ENCODE measurements around the gene CDC14A.

CDC14A gene

DNA sequence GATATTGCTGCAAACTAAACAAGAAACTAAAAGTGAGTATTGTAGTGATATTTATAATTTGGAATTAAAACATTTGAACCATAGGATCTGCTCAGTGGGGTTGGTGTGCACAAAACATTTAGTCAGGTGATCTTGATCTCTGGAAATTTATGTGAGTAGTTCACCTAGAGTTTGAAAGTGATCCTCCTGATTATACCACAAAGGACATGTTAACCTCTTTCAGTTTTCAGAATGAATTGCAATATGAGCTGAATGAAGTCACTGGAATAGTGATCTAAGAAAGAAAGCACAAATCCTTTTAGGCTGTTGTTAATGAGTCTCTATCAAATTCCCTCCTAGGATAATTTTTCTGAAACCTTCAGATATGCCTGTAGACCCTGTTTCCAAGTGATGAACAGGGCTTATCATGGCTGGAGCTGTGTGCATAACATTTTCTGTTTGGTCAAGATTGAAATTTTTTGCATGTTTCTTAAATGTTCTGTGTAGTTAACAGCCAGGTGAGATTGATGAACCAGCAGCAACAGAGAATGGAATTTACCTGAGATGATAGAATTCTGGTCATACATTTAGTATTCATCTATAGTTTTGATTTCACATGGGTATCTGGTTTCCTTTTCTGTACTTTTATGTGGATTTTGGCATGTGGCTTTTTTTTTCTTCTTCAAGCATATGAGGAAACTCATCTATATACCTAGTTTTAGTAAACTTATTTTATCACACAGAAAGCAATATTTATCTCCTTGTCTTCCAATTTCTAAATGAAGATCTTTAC is 25.5 kb downstream of the CDC14A start:
- Histone ChIP-seq H3K36me3 (ENCODE audit: control insufficient read depth, low read length) (no peaks in the 10 kb centered on the region), H3K27ac (ENCODE audit: low read depth, low read length) (no peak overlapping the region), H3K79me2 (ENCODE audit: control insufficient read depth, low read length) (no peaks in the 10 kb centered on the region), H3K9me3 (ENCODE audit: control insufficient read depth, insufficient read depth, low read length) (no peaks in the 10 kb centered on the region), H3K4me2 (ENCODE audit: low read length) (no peak overlapping the region), H3K4me3 (ENCODE audit: low read length) (no peak overlapping the region), H4K20me1 (ENCODE audit: control insufficient read depth, insufficient read depth, low read depth, low read length) (no peaks in the 10 kb centered on the region), H3K4me1 (ENCODE audit: control insufficient read depth, low read length) (no peaks in the 10 kb centered on the region), H3F3A (ENCODE audit: control insufficient read depth, insufficient read depth) (no peaks in the 10 kb centered on the region), H3K9me2 (replicated peaks; ENCODE audit: control insufficient read depth, low read length) (no peaks in the 10 kb centered on the region), H3K27me3 (ENCODE audit: control insufficient read depth, low read length) (no peaks in the 10 kb centered on the region)
- no peak for TF ChIP-seq EZH2phosphoT487 (IDR thresholded peaks at IDR 0.05; ENCODE audit: borderline replicate concordance, low read length)
- TF ChIP-seq, protein P1, sequence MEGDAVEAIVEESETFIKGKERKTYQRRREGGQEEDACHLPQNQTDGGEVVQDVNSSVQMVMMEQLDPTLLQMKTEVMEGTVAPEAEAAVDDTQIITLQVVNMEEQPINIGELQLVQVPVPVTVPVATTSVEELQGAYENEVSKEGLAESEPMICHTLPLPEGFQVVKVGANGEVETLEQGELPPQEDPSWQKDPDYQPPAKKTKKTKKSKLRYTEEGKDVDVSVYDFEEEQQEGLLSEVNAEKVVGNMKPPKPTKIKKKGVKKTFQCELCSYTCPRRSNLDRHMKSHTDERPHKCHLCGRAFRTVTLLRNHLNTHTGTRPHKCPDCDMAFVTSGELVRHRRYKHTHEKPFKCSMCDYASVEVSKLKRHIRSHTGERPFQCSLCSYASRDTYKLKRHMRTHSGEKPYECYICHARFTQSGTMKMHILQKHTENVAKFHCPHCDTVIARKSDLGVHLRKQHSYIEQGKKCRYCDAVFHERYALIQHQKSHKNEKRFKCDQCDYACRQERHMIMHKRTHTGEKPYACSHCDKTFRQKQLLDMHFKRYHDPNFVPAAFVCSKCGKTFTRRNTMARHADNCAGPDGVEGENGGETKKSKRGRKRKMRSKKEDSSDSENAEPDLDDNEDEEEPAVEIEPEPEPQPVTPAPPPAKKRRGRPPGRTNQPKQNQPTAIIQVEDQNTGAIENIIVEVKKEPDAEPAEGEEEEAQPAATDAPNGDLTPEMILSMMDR (IDR thresholded peaks at IDR 0.05; ENCODE audit: low read depth, low read length, poor library complexity, severe bottlenecking) = no peak

DNA sequence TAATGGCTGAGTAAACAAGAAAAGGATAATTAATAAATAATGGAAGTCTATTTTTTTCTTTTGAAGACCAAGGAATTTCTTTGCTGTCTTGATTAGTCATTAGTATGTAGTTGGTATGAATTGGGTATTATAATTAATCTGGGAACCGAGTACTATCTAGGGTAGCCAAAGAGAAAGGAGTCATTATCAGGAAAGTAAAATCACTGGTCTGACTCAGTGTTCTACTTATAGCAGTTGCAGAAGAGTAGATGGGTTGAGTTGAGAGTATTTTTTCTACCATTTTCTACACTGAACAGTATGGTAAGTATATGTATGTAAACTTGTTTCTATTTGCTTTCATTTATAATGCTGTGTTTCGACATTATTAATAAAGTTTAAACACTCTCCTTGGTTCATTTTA is 26.6 kb downstream of the CDC14A start:
- Histone ChIP-seq H4K20me1 (ENCODE audit: control insufficient read depth, insufficient read depth, low read depth, low read length) (no peaks in the 10 kb centered on the region), H3K27ac (ENCODE audit: low read depth, low read length) (no peak overlapping the region), H3K27me3 (ENCODE audit: control insufficient read depth, low read length) (no peaks in the 10 kb centered on the region), H3K4me1 (ENCODE audit: control insufficient read depth, low read length) (no peaks in the 10 kb centered on the region), H3K4me3 (ENCODE audit: low read length) (no peak overlapping the region), H3K4me2 (ENCODE audit: low read length) (no peak overlapping the region), H3F3A (ENCODE audit: control insufficient read depth, insufficient read depth) (no peaks in the 10 kb centered on the region), H3K36me3 (ENCODE audit: control insufficient read depth, low read length) (no peaks in the 10 kb centered on the region), H3K9me3 (ENCODE audit: control insufficient read depth, insufficient read depth, low read length) (no peaks in the 10 kb centered on the region), H3K79me2 (ENCODE audit: control insufficient read depth, low read length) (no peaks in the 10 kb centered on the region), H3K9me2 (replicated peaks; ENCODE audit: control insufficient read depth, low read length) (no peaks in the 10 kb centered on the region)
- TF ChIP-seq, protein P1 (IDR thresholded peaks at IDR 0.05; ENCODE audit: low read depth, low read length, poor library complexity, severe bottlenecking) = no peak
- TF ChIP-seq EZH2phosphoT487 (IDR thresholded peaks at IDR 0.05; ENCODE audit: borderline replicate concordance, low read length) = no peak

DNA sequence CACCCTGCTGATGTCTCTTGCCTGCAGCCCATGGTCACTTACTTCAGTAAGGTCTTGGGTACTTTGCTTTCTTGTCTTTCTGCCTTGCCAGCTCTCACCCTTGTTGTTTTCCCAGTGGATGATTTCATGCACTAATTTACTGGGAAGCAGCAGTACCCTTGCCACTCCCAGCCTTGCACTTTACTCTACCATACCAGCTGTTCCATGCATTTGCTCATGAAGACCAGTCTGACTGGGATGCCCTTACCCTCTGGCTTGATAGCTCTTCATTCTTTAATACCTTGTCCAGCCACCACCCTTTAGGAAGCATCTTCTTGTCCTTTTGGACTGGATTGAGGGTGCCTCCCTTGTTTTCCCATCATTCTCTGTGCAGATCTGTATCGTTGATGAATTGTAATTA is 28.3 kb downstream of the CDC14A start:
- Histone ChIP-seq H3K4me3 (ENCODE audit: low read length) (no peak overlapping the region), H3K27me3 (ENCODE audit: control insufficient read depth, low read length) (no peaks in the 10 kb centered on the region), H3K27ac (ENCODE audit: low read depth, low read length) (no peak overlapping the region), H3K36me3 (ENCODE audit: control insufficient read depth, low read length) (no peaks in the 10 kb centered on the region), H3F3A (ENCODE audit: control insufficient read depth, insufficient read depth) (no peaks in the 10 kb centered on the region), H3K9me3 (ENCODE audit: control insufficient read depth, insufficient read depth, low read length) (no peaks in the 10 kb centered on the region), H3K4me1 (ENCODE audit: control insufficient read depth, low read length) (no peaks in the 10 kb centered on the region), H4K20me1 (ENCODE audit: control insufficient read depth, insufficient read depth, low read depth, low read length) (no peaks in the 10 kb centered on the region), H3K4me2 (ENCODE audit: low read length) (no peak overlapping the region), H3K79me2 (ENCODE audit: control insufficient read depth, low read length) (no peaks in the 10 kb centered on the region), H3K9me2 (replicated peaks; ENCODE audit: control insufficient read depth, low read length) (no peaks in the 10 kb centered on the region)
- TF ChIP-seq EZH2phosphoT487 (IDR thresholded peaks at IDR 0.05; ENCODE audit: borderline replicate concordance, low read length) = no peak
- TF ChIP-seq, protein P1 (IDR thresholded peaks at IDR 0.05; ENCODE audit: low read depth, low read length, poor library complexity, severe bottlenecking) = no peak

Data from DOHH2 (cell line).